Colonic mucosa (tissue), 4 donors: Measurements from ENCODE around the gene DYSF. TPM values are rescaled to one million over a fixed set of nuclear protein-coding genes. Genes with fewer than 3 reads are reported as not detected.

Experiments
- DNase-seq: peaks from one replicate; pipeline ENCODE4 v3.0.0-alpha.2; 2020
- H3K27ac ChIP-seq: fragments of 200-600 bp; one replicate; pipeline ENCODE4 v1.8.0; 2021
- H3K27me3 ChIP-seq: fragments of 200-600 bp; one replicate; pipeline ENCODE4 v1.8.0; 2021
- H3K36me3 ChIP-seq: fragments of 200-600 bp; one replicate; pipeline ENCODE4 v1.8.0; 2021
- H3K4me1 ChIP-seq: fragments of 200-600 bp; one replicate; pipeline ENCODE4 v1.8.0; 2021; ENCODE audit warnings: mild to moderate bottlenecking
- H3K4me3 ChIP-seq: fragments of 200-600 bp; one replicate; pipeline ENCODE4 v1.8.0; 2021
- H3K9ac ChIP-seq, 2 donors: one replicate each; pipeline ENCODE4 v1.7.0; 2013; ENCODE audit warnings: control low read depth in 2 of 2, low read depth in 2 of 2, low read length in 2 of 2
- H3K9me3 ChIP-seq: fragments of 200-600 bp; one replicate; pipeline ENCODE4 v1.8.0; 2021
- intact Hi-C: fragments of 100-400 bp; cut with DNase I; formaldehyde crosslinking; loops from one replicate; pipeline ENCODE4 v1.14.1; 2022
- total RNA-seq, 2 donors: library from RNA; stranded (reverse); fragmentation: NEBNext Ultra II Directional in 1 of 2; extraction: Animal tissue kit (Norgen Biotek cat#: 25700) in 1 of 2; gene quantifications; one replicate each; pipeline ENCODE4 v1.2.1, GENCODE V29; 2021
- TF ChIP-seq, protein P1 (sequence below): fragments of 200-600 bp; IDR thresholded peaks from one replicate; pipeline ENCODE4 v1.8.0; 2022; ENCODE audit warnings: antibody characterized with exemption, mild to moderate bottlenecking
- donor health status: healthy.
- donor health status: DM: no; HTN: no; CAD: no.
- donor health status: DM: no; HTN: no; CAD: no.

DYSF gene
- total RNA-seq, 2 donors from 2014 or later: 2.4 to 7.5 TPM

DNA sequence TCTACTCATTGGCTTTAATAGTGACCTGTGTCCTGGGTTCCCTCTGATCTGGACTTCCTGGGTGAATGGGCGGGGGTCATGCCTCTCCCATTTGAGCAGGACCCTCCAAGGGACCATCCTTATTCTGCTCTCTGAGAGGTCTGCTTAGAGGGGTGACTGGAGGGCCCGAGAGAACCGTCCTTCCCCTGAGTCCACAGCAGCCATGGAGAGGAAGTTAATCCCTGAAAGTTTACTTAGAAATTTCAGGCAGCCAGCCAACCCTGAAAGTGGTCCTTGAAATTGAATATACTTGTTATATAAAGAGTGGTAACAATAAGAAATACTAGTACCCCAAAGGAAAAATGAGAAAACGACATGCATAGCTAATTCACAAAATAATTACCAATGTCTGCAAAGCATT, 226.1 kb downstream of the DYSF start:
- intact Hi-C loops: no loop called here
- TF ChIP-seq, protein P1, sequence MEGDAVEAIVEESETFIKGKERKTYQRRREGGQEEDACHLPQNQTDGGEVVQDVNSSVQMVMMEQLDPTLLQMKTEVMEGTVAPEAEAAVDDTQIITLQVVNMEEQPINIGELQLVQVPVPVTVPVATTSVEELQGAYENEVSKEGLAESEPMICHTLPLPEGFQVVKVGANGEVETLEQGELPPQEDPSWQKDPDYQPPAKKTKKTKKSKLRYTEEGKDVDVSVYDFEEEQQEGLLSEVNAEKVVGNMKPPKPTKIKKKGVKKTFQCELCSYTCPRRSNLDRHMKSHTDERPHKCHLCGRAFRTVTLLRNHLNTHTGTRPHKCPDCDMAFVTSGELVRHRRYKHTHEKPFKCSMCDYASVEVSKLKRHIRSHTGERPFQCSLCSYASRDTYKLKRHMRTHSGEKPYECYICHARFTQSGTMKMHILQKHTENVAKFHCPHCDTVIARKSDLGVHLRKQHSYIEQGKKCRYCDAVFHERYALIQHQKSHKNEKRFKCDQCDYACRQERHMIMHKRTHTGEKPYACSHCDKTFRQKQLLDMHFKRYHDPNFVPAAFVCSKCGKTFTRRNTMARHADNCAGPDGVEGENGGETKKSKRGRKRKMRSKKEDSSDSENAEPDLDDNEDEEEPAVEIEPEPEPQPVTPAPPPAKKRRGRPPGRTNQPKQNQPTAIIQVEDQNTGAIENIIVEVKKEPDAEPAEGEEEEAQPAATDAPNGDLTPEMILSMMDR: no peak
- no peak overlapping the region for H3K4me3 ChIP-seq
- no peaks in the 10 kb centered on the region for H3K27me3 ChIP-seq
- H3K36me3 ChIP-seq: no peaks in the 10 kb centered on the region
- DNase-seq: no peak
- no peak overlapping the region for H3K27ac ChIP-seq
- no peaks in the 10 kb centered on the region for H3K9me3 ChIP-seq
- H3K4me1 ChIP-seq: no peaks in the 10 kb centered on the region
- no peak overlapping the region for H3K9ac ChIP-seq

DNA sequence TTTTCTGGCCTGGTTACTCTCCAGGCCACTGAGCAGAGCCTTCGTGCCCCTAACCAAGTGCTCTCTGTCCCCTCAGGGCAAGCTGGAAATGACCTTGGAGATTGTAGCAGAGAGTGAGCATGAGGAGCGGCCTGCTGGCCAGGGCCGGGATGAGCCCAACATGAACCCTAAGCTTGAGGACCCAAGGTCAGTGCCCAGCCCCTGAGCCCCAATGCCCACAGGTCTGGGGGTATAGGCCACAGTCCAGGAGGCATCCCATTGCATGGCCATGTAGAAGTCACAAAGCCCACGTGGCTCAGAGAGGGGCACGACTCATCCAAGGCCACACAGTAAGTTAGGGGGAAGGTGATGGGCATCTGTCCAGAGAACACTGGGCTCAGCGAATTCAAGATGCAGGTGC, 227.6 kb downstream of the DYSF start:
- TF ChIP-seq, protein P1: no peak
- Histone ChIP-seq H3K4me3 (no peak overlapping the region), H3K9me3 (no peaks in the 10 kb centered on the region), H3K36me3 (no peaks in the 10 kb centered on the region), H3K27ac (no peak overlapping the region), H3K27me3 (no peaks in the 10 kb centered on the region), H3K4me1 (no peaks in the 10 kb centered on the region), H3K9ac (no peak overlapping the region)
- intact Hi-C loops: no loop called here
- no peak for DNase-seq

DNA sequence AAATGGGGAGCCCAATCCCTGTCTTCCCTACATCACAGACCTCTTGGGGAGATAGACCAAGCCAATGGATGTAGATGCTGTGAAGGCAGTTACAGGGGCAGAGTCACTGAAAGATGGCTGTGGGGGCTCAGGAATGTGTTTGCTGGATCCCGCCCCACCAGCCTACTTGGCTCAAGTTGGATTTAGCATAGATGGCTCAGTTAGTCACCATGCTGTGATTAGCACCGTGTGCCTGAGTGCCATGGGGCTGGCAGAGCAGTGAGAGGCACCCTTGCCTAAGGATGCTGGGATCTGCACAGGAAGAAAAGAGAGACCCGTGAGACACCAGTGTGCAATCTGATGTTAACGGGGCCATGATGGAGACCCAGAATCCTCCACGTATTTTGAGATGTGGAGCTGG, 228.3 kb downstream of the DYSF start:
- TF ChIP-seq, protein P1: no peak
- intact Hi-C loops: no loop called here
- no peak overlapping the region for H3K4me3 ChIP-seq
- DNase-seq: no peak
- no peak overlapping the region for H3K27ac ChIP-seq
- no peaks in the 10 kb centered on the region for H3K27me3 ChIP-seq
- no peaks in the 10 kb centered on the region for H3K4me1 ChIP-seq
- no peaks in the 10 kb centered on the region for H3K9me3 ChIP-seq
- H3K9ac ChIP-seq: no peak overlapping the region
- no peaks in the 10 kb centered on the region for H3K36me3 ChIP-seq

DNA sequence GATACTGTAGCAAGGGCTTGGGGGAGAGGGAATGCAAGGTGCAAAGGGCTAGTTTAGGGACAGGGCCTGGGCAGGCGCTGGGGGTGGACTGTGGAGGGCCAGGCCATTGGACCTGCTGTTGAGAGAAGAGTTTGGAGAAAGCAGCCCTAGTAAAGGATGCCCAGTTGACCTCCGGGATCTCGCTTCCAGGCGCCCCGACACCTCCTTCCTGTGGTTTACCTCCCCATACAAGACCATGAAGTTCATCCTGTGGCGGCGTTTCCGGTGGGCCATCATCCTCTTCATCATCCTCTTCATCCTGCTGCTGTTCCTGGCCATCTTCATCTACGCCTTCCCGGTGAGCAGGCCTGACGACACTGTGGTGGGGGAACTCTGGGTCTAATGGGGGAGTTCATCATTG, 229.0 kb downstream of the DYSF start:
- H3K27me3 ChIP-seq: no peaks in the 10 kb centered on the region
- no peak overlapping the region for H3K27ac ChIP-seq
- no peak overlapping the region for H3K9ac ChIP-seq
- H3K36me3 ChIP-seq: no peaks in the 10 kb centered on the region
- H3K4me1 ChIP-seq: no peaks in the 10 kb centered on the region
- TF ChIP-seq, protein P1: no peak
- H3K9me3 ChIP-seq: no peaks in the 10 kb centered on the region
- H3K4me3 ChIP-seq: no peak overlapping the region
- intact Hi-C loops: no loop called here
- DNase-seq: no peak

DNA sequence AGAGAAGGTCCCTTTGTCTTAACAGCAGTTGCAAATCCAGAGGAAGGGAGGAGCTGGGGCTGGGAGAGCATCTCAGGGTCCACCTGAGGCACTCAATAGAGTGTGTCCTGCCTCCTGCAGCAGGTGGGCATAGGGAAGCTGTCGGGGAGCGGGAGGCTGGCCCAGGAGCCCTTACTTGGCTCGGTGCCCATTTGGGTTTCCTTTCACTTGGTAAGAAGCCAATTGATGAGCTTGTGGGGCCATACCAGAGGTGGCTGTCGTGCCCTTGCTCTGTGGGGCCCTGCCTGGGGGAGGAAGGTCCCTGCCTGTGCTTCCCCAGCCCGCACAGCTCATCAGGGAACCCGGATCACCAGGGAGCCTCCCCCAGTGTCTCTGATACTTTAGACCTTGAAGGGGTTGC, 229.7 kb downstream of the DYSF start:
- Histone ChIP-seq H3K9ac (no peak overlapping the region), H3K4me1 (no peaks in the 10 kb centered on the region), H3K27ac (no peak overlapping the region), H3K9me3 (no peaks in the 10 kb centered on the region), H3K36me3 (no peaks in the 10 kb centered on the region), H3K4me3 (no peak overlapping the region), H3K27me3 (no peaks in the 10 kb centered on the region)
- TF ChIP-seq, protein P1: no peak
- no peak for DNase-seq
- intact Hi-C loops: no loop called here

DNA sequence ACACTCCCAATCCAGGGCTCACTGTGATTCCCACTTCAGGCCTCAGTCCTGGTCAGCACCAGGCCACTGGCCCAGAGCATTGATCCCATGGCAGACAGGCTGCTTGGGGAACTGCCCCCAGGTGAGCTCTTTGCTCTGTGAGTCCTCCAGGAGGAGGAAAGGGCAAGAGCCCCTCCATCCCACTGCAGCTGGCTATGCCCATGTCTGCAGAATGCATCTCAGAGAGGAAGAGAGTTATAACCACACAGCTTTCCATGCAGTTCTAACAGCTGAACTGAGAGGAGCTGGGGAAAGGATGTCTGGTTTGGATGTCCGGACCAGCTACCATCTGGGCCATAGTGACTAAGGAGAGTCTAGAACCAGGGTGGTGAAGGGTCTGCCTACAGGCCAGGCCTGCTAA, 230.3 kb downstream of the DYSF start:
- Histone ChIP-seq H3K27me3 (no peaks in the 10 kb centered on the region), H3K36me3 (no peaks in the 10 kb centered on the region), H3K27ac (no peak overlapping the region), H3K9ac (no peak overlapping the region), H3K4me1 (no peaks in the 10 kb centered on the region), H3K9me3 (no peaks in the 10 kb centered on the region), H3K4me3 (no peak overlapping the region)
- no peak for DNase-seq
- intact Hi-C loops: no loop called here
- TF ChIP-seq, protein P1: no peak
